Stimulated activated CD4-positive, alpha-beta T cell treated with anti-CD3 and anti-CD28 coated beads, Interleukin-2, amount 100 ng/mL, for 24 hours (primary cell): ENCODE data around the gene BRD7.

Experiments
- DNase-seq, 2 donors: peaks; one replicate each; pipeline ENCODE4 v3.0.0-alpha.2; 2020

The BRD7 gene

DNA sequence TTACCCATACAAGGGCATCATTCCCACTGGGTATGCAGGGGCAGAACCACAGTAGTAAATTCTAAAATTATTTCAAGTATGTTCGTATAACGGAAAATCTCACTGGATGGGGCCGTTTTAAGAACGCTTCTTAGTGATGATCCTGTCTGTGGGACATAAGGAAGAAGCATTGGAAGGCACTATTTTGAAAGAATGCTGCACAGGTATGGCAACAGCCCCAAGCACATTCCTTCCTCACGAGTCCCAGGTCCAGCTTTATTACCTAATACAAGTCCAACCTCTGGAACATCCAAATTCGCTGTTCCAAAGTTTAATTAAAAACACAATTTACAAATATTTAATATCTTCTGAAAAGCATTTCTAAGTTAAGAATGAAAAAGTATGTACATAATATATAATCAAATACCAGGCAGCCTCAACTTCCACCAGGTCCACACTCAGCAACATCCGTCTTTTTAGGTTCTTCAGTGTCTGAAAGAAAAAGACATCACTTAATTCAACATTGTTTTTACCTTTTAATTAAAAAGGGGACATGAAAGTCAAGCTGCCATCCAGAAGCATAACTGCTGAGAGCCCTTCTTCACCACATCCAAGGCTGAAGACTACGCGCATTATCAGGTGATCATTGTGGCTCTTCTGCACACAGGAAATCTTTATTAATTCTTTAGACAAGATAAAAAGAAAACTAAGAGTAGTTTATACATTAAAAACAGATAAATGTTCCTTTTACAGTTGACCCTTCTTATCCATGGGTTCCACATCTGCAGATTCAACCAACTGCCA lies 49.8 kb downstream of the BRD7 start:
- peak in 1 of 2 donors; percentile 15 for DNase-seq

DNA sequence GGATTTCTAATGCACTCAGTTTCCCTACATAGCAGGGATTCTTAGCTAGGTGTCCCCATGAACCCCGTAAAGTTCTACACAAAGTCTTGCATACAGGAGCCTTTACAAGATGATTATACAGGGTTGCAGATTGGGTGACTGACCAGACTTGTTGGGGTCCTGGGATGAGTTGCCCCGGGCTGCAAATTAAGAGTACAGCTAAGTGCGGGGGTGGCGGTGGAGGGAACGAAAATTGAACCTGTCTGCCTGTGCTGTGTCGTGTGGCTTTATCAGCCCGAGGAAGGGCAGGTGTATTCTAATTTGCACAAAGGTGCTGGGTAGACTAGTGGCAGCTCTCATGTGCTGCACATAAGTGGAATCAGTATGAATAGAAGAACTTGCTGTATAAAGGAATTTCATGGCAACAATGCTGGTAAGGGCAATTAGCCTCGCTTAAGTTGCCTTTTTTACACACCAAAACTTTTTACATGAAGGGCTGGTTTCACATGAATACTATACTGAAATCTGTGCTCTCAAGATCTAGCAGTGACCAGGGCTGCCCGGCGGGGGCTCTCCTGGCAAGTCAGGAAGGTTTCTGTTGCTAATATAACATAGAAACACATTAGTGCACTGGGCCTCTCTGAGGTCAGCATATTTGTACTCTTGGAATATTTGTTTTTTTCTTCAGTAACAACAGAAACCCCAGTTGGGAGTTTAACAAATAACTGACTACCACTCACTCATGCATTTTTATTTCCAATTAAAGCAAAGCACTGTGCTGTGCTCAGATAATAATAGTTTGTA lies 51.7 kb downstream of the BRD7 start:
- peak in 1 of 2 donors; percentile 11 for DNase-seq

DNA sequence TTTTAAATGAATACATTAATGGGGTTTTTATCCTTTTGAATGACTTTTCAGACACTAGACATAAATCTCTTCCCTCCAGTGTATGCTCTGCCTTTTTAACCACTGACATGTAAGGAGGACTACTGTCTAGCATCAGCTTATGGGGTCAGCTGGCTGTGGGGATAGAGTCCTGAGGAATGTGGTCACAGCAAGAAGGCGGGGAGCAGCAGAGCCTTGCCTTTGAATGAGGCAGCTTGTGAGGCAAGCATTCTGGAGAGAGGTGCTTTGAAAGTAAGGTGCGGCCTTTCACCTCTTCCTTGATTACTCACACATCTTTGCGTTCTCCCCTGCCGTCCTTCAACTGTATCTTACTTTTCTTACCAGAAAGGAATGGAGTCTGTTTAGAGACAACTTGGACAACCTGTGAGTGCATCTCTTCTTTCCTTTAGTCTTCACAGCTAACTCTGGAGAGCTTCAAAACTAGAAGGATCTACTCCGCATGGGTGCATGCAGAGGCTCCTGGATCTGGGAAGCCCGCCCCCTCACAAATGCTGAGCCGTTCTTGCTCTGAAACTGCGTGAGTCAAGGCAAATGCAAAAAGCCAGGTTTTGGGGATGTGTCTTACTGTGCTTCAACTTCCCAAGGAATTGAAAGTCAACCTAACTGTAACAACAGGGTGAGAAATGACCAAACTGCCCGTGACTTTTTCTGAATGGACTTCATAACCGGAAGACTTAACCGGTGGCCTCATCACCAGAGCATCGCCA lies 52.5 kb downstream of the BRD7 start:
- peak in 1 of 2 donors; percentile 11 for DNase-seq

DNA sequence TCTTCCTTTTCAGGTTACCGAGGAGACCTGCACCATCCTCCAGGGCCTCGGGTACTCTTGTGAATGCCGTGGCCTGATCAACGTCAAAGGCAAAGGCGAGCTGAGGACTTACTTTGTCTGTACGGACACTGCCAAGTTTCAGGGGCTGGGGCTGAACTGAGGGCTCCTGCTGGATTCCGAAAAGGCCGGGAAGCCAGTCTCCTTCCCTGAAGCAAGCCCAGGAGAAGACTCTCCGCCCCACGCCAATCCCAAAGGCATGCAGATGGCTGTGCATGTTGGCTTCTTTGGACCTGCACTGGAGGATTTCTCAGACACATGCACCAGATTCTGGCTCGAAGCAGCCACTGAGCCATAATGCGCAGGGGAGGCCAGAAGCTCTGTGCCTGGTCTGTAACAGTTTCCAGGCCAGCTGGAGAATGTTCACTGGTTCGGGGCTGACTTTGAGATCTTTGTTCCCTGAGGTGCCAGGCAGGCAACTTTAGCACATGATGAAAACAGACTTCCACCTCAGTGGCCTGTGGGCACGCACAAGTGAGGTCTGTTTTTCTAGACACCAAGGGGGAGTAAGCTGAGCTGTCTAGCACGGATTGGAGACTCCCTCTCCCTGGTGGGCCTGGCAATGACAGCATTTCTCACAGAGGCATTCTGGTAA lies 53.3 kb downstream of the BRD7 start:
- peak in 1 of 2 donors; percentile 15 for DNase-seq

DNA sequence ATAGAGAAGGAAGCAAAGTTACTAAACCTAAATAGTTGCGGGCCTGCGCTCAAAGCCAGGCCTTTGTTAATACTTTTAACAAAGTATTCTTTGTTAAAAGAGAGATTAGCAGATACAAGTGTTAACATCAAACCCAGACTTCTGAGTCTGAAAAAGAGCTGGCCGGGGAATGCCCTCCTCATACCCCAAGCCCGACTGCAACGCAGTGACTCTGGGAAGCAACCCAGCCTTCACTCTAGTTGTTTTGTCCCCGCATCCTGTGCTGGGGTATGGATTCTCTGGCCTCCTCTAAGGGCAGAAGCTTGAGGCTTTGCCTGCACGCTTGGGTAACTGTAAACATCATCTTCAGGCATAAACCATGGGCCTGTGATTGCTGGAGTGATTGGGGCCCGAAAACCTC lies 54.1 kb downstream of the BRD7 start:
- DNase-seq: no peak

DNA sequence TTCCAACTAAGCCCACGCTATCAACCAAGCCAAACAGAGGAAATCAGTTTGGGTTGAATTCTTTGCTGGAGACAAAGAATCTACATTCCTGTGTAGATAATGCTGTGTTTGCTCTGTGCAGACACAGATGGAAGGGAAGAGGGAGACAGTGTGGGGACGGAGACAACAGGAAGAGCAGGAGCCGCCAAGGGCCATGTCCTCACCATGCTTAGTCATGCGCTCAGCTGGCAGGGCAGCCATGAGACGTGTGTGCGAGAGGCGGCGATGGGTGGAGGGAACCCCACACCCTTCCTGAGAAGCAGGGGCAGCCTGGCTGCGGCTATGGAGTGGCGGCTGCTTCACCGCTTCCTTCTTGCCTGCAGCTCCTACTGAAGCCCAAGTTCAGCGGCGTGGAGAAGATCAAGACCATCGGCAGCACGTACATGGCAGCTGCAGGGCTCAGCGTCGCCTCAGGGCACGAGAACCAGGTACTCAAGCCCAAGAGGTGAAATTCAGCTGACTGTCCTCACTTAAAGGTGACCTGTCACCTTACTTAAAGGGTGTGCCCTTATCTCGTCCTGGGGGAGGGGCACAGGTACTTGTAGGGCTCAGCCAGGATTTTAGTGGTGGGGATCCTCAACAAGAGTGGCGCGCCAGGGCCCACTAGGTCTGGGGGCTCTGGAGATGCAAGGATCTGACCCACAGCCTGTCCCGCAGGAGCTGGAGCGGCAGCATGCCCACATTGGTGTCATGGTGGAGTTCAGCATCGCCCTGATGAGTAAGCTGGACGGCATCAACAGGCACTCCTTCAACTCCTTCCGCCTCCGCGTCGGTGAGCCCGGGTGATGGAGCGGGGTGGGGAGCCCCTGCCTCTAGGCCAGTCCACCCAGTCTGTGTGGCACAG lies 55.0 kb downstream of the BRD7 start:
- peak in 1 of 2 donors; percentile 49 for DNase-seq

DNA sequence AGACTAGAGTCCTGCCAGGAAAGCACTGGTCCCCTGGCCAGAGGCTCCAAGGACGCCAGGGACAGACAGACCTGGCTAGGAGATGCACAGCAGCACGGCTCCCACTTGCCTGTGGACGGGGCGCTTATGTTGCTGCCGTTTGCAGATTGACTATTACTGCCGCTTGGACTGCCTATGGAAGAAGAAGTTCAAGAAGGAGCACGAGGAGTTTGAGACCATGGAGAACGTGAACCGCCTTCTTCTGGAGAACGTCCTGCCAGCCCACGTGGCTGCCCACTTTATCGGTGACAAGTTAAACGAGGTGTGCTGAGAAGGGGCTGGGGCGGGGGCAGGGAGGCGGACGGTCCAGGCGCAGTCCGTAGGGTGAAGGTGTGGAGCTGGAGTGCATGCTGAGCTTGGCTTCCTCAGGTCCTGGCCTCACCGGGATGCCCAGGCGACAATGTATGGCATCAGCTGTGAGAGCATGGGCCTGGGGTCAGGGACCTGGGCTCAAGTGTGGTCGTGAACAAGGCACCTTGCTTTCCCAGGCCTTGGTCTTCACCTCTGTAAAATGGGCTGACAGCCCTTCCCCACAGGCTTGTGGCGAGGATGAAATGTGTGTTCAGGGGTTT lies 56.8 kb downstream of the BRD7 start:
- no peak for DNase-seq

DNA sequence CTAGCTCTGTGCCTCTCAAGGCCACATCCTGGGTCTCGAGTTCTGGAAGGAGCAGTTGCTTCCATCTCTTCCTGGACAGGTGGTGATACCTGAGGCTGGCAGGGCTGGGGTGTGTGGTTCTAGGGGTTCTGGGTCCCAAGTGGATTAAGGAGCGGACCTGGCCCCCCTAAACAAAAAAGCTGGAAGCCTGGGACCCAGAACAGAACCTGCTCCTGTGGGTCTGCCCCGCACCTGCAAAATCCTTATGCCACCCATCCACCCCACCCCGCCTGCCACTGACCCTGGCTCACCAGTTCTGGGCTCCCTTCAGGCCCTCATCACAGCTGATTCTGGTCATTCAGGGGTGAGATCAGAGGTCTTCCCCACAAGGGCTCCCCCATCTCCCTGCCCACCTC lies 57.7 kb downstream of the BRD7 start:
- DNase-seq: no peak

DNA sequence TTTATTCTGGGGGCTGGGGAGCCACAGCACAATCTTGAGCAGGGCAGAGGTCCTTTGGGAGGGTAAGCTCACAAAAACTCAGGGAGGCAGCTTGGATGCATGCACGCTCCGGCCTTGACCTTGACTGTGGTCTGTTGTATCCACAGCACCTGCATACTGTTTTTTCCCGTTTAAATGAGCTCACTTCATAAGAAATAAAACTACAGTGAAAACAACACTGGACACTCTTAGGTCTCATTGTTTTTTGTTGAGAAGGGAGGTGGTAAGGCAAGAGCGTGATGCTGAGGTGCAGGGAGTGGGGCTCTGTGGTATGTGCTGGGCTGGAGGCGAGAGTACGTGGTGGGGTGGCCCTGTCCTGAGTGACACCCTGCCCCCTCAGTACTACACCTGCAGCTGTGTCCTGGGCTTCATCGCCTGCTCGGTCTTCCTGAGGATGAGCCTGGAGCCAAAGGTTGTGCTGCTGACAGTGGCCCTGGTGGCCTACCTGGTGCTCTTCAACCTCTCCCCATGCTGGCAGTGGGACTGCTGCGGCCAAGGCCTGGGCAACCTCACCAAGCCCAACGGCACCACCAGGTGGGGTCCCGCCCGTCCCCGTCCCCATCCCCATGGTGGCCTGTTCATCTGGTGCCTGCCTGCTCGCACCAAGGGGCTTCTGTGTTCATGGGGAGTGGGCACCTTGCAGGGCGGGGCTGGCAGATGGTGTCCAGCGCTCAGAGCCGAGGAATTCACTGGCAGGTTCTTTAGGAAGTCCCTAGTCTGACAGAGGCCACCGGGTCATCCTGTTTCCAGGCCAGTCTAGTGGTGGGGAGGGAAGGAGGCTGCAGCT lies 58.3 kb downstream of the BRD7 start:
- no peak for DNase-seq

DNA sequence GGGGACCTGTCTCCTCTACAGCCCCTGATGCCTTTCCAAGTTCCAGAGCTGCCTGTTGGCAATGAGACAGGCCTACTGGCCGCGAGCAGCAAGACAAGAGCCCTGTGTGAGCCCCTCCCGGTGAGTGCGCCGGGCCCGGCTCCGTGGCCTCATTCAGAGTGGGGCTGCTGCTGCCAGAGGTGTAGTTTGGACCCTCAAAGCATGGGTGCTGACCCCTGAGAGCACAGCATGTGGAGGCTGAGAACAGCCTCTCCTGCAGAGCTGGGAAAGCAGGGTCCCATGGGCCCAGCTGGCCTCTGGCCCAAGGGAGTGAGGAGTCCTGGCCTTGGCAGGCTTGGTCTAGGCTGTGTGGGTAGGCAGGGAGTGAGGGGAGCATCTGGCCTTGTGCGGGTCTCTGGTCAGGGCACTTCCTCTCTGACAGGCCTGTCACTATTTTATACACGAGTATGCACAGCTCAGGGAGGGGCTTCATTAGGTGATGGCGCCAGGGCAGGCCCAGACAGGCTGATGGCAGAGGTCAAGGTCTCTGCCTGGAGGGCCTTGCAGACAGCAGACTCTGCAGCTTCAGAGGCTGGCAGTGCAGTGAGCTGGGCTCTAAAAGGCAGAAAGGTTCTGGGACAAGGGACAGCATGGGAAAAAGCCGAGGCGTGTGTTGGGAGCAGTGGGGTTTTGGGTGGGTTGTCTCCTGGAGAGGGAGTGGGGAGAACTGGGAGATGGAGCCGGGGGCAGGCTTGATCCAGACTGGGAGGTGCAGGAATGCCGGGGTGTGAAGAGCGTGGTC lies 59.1 kb downstream of the BRD7 start:
- DNase-seq: no peak

DNA sequence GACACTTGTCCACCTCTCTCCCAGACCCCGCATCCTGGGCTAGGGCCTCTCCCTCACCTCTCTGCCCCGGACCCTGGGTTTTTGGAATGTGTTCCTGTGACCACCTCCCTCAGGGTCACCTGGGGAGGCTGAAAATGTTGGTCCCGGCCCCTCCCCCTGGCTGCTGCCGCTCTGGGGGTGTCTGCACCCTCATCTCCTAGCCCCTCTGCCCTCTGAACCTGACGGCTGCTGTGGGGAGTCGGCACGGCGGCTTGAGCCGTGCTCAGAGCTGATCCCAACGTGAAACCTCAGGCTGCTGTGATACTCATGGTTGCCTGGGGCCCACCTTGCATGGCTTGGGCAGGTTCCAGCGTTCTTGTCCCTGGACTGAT lies 59.6 kb downstream of the BRD7 start:
- DNase-seq: no peak

DNA sequence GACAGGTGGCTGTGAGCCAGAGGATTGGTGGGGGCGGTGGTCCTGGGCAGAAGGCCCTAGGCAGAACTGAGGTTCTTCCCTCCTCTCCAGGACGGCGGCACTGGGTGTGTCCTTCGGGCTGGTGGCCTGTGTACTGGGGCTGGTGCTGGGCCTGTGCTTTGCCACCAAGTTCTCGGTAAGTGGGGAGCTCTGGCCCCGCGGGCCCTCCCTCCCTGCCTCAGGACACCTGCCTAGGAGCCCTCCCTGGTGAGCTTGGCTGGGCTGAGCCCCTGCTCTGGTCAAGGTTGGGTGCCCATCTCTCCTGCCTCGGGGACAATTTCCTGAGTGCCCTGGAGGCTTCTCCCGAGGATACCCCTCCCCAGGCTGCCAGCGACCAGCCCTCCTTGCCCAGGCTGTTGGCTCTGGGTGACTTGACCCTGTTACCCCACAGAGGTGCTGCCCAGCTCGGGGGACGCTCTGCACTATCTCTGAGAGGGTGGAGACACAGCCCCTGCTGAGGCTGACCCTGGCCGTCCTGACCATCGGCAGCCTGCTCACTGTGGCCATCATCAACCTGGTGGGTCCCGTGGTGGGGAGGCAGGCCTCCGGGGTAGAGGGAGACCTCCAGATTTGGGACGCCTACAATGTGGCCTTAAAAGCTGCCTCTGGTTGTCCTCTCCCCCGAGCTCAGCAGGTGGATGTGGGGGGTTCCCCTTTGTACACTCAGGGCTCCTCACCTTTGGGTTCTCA lies 60.4 kb downstream of the BRD7 start:
- DNase-seq: no peak

DNA sequence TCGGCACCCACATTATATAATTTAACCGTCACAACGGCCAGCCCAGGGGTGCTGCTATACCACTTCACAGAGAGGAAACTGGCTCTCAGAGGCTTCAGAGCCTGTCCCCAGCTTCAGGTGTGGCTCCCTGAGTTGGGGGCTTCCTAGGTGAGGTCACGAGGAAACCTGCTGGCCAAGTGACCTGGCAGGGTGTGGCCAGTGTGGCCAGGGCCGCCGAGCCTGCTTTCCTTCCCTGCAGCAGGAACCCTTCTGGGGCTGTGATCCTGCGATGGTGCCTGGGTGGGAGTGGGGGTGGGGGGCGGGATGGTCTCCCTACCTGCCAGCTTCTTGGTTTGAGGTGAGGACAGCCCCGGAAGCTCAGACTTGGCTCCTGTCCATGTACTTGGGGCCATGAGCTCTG lies 62.5 kb downstream of the BRD7 start:
- no peak for DNase-seq

DNA sequence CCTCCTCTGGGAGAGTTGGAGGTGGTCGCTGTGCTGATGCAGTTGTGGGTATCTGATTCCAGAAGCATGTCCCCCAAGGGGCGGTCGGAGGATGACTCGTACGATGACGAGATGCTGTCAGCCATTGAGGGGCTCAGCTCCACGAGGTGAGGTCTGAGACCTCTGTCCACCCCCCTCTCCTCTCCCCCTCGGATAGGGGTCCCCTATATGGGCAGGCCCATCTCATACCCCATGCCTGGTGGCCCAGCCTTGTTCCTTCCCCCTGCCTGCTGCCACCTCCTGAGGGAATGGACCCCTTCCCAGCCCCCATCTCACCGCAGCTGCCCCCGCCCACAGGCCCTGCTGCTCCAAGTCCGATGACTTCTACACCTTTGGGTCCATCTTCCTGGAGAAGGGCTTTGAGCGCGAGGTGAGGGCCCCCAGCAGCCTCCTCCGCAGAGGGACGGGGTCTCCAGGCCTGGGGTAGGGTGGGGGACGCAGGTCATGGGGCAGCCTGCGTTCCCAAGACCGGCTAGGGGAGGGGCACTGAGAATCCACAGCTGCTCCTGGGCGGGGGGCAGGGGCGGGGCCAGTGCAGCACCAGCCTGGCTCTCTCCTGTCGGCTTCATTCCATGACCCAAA lies 63.2 kb downstream of the BRD7 start:
- peak in 1 of 2 donors; percentile 0 for DNase-seq

DNA sequence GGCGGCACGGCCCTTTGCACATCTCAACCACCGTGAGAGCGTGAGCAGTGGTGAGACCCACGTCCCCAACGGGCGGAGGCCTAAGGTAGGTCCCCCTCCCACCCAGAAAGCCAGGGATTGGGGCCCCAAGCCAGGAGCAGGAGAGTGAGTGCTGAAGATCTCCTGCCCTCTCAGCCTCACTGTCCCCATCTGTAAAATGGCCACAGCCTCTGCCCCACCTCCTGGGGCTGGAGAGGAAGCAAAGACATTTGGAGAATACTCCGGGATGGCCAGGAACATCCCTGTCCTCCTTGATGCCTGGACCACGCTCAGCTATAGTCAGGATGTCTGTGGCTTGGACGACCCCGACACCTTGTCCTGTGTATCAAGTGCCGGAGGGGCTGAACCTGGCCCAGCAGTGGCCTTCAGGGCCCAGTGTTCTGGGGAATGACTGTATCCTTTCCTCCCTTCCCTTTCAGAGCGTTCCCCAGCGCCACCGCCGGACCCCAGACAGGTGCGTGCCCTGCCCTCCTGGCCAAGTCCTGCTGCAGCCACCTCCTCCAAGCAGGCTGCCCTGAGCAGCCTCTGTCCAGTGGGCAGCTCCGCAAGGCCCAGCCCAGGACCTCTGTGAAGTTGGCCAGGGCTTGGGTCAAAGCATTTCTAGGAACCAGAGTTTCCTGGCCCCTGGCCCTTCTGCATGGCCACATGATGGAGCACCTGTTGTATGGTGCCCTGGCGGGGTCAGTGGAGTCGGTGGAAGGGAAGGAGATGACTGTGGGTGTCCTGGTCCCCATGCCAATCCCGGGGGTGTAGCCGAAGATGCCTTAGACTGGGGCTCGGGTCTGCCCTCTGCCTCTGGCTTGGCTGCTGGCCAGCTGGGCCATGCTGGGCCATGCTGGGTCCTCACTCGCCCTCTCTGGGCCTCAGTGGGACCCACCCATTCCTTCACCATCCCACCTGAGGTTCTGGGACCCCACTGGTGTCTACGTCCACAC lies 64.0 kb downstream of the BRD7 start:
- peak in 1 of 2 donors; percentile 0 for DNase-seq

DNA sequence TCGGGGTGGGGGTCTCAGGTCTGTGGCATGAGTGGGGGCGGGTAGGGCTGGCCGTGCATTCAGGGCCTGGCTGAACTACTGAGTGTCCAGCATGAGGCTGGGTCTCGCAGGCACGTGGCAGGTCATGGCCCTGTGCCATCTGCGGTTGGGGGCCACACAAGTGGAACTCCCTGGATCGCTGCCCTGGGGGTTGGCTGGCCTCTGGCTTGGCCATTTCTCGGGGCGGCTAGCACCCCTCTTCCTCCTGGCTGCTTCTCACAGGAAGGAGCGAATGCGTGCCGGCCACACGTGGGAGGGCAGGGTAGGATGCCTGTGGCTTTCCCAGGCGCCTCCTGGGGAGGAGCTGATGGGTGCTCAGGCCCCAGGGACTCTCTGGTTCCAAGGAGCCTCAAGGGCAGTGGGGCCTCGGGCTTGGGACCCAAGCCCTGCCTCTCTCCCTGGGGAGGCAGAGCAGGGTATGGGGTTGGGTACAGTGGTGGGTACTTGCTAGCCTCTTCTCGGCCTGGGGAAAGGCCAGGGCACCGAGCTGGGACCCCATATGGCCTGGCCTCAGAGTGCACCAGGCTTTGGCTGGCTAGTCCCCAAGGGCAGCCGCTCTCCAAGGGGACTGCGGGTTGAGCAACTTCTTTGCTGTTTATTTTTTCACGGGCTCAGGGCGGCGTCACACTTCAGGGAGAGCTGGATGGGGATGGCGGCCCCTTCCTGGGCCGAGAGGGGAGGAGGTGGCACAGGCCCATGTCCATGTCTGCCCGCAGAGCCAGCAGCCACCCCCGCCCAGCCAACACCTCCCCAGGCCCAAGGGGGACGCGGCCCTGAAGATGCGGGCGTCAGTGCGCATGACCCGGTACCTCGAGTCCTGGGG lies 65.0 kb downstream of the BRD7 start:
- no peak for DNase-seq
